Stomach (tissue), 4 donors: ENCODE measurements around the gene ERP29.

ENCODE experiments used
- POLR2A ChIP-seq, 4 donors: fragments of 450-650 bp; IDR thresholded peaks; one replicate each; pipeline ENCODE4 v1.6.1; 2016; ENCODE audit warnings: antibody characterized with exemption in 4 of 4, control low read depth in 2 of 4, mild to moderate bottlenecking in 1 of 4, moderate library complexity in 1 of 4
- TF ChIP-seq, protein P1 (sequence below), 7 experiments: fragments of 450-650 bp in 4 of 7; fragments of 200-600 bp in 3 of 7; sonication (generic) in 3 of 7; IDR thresholded peaks; one replicate each; pipeline ENCODE4 v1.5.1; 2016 to 2019; ENCODE audit warnings: antibody characterized with exemption in 7 of 7, control low read depth in 2 of 7, mild to moderate bottlenecking in 1 of 7

GRCh38 chr12:112023759-112024396, 10.7 kb downstream of the ERP29 start:
- TF ChIP-seq, protein P1, sequence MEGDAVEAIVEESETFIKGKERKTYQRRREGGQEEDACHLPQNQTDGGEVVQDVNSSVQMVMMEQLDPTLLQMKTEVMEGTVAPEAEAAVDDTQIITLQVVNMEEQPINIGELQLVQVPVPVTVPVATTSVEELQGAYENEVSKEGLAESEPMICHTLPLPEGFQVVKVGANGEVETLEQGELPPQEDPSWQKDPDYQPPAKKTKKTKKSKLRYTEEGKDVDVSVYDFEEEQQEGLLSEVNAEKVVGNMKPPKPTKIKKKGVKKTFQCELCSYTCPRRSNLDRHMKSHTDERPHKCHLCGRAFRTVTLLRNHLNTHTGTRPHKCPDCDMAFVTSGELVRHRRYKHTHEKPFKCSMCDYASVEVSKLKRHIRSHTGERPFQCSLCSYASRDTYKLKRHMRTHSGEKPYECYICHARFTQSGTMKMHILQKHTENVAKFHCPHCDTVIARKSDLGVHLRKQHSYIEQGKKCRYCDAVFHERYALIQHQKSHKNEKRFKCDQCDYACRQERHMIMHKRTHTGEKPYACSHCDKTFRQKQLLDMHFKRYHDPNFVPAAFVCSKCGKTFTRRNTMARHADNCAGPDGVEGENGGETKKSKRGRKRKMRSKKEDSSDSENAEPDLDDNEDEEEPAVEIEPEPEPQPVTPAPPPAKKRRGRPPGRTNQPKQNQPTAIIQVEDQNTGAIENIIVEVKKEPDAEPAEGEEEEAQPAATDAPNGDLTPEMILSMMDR (IDR thresholded peaks at IDR 0.05): no peak
- no peak for TF ChIP-seq POLR2A (IDR thresholded peaks at IDR 0.05)
